MCF 10A (cell line): ENCODE results near the gene MOV10. TPM values are rescaled to one million over a fixed set of nuclear protein-coding genes. Genes with fewer than 3 reads are reported as not detected.

Experiments
- BruUV-seq: library from RNA; stranded (reverse); fragments of 400-500 nt; replicated peaks from 2 replicates; lab custom pipeline; 2021; lab: Mats Ljungman, UMichigan
- CTCF ChIA-PET: fragments of 300-600 bp; sonication (Branson Sonifier 250); formaldehyde crosslinking; extraction: SDS; loops from one replicate; lab custom pipeline; 2021; ENCODE audit warnings: antibody characterized with exemption, inconsistent platforms; lab: Yijun Ruan, JAX
- POLR2A ChIA-PET: fragments of 300-600, 350-650 bp; sonication (Branson Sonifier 250); formaldehyde crosslinking; extraction: SDS; loops from one replicate; lab custom pipeline; 2020; ENCODE audit warnings: antibody characterized with exemption, inconsistent platforms; lab: Yijun Ruan, JAX
- DNase-seq: peaks from one replicate; pipeline ENCODE4 v3.0.0-alpha.2; 2018; ENCODE audit not compliant: unreplicated experiment
- H3K27ac Mint-ChIP-seq: one replicate; pipeline ENCODE4 v1.8.0; 2022; ENCODE audit warnings: mild to moderate bottlenecking, low read depth, mixed read lengths; ENCODE audit not compliant: unreplicated experiment
- H3K27me3 Mint-ChIP-seq: one replicate; pipeline ENCODE4 v1.8.0; 2022; ENCODE audit warnings: mixed read lengths; ENCODE audit not compliant: insufficient read depth, unreplicated experiment
- H3K36me3 Mint-ChIP-seq: one replicate; pipeline ENCODE4 v1.8.0; 2022; ENCODE audit warnings: mild to moderate bottlenecking, moderate library complexity, mixed read lengths; ENCODE audit not compliant: insufficient read depth, unreplicated experiment
- H3K4me1 Mint-ChIP-seq: one replicate; pipeline ENCODE4 v1.8.0; 2022; ENCODE audit warnings: mixed read lengths; ENCODE audit not compliant: insufficient read depth, unreplicated experiment
- H3K4me3 Mint-ChIP-seq: one replicate; pipeline ENCODE4 v1.8.0; 2022; ENCODE audit warnings: mild to moderate bottlenecking, moderate library complexity, mixed read lengths; ENCODE audit not compliant: unreplicated experiment
- H3K9me3 Mint-ChIP-seq: one replicate; pipeline ENCODE4 v1.8.0; 2022; ENCODE audit warnings: mixed read lengths; ENCODE audit not compliant: unreplicated experiment
- CTCF ChIP-seq: fragments of 200-600 bp; IDR thresholded peaks from one replicate; pipeline ENCODE4 v1.8.0; 2022; ENCODE audit warnings: antibody characterized with exemption, mild to moderate bottlenecking; ENCODE audit not compliant: unreplicated experiment
- intact Hi-C: fragments of 100-400 bp; cut with micrococcal nuclease; formaldehyde crosslinking; loops from 2 replicates; pipeline ENCODE4 v1.14.1; 2022
- total RNA-seq: library from RNA; stranded (reverse); gene quantifications from 2 replicates; pipeline ENCODE4 v1.2.3, GENCODE V29; 2022

Gene MOV10
- total RNA-seq, 1 experiment from 2014 or later, result 55.6 TPM

GRCh38 chr1:112626887-112627286 lies 47.6 kb upstream of the MOV10 start:
- H3K4me1 Mint-ChIP-seq, result peaks cover 34% of the 10 kb centered on the region
- intact Hi-C loops, result no loop called here

GRCh38 chr1:112628516-112628915 lies 45.9 kb upstream of the MOV10 start:
- POLR2A ChIA-PET, result interaction anchor here (0.6 to 4.0 kb wide), 8 partner anchors 9 to 234 kb away, joined by 3 to 26 read pairs (median 6); partner anchors contain the start of genes CAPZA1, MOV10 and ST7L
- no peaks in the 10 kb centered on the region for H3K9me3 Mint-ChIP-seq
- CTCF ChIA-PET, result interaction anchor here (0.9 to 1.6 kb wide), 3 partner anchors 10 to 74 kb away, joined by 3 to 5 read pairs (median 4); partner anchors contain the start of genes CAPZA1, MOV10 and ST7L
- H3K27me3 Mint-ChIP-seq, result no peaks in the 10 kb centered on the region
- intact Hi-C loops, result no loop called here
- no peak overlapping the region for H3K4me3 Mint-ChIP-seq
- H3K4me1 Mint-ChIP-seq, result peaks cover 40% of the 10 kb centered on the region
- no peak overlapping the region for H3K27ac Mint-ChIP-seq
- H3K36me3 Mint-ChIP-seq, result peaks cover 49% of the 10 kb centered on the region
- no TSS peak for BruUV-seq
- DNase-seq, result no peak
- no peak for TF ChIP-seq CTCF

More at GRCh38 chr1:112626887-112627286, 47.6 kb upstream of the MOV10 start:
- POLR2A ChIA-PET, result interaction anchor here (0.6 to 4.0 kb wide), 6 partner anchors 8 to 269 kb away, joined by 3 to 26 read pairs (median 8); partner anchors contain the start of genes CAPZA1, MOV10 and ST7L
- H3K27ac Mint-ChIP-seq, result peak overlapping the region; percentile 53
- CTCF ChIA-PET, result interaction anchor here (1.6 kb wide), 1 partner anchor 8 kb away, joined by 4 read pairs; the partner anchor contains the start of genes CAPZA1 and ST7L
- BruUV-seq, result no TSS peak
- DNase-seq, result no peak
- TF ChIP-seq CTCF, result no peak
- H3K36me3 Mint-ChIP-seq, result peaks cover 45% of the 10 kb centered on the region
- no peaks in the 10 kb centered on the region for H3K9me3 Mint-ChIP-seq
- no peaks in the 10 kb centered on the region for H3K27me3 Mint-ChIP-seq
- H3K4me3 Mint-ChIP-seq, result no peak overlapping the region

- Mint-ChIP-seq H3K27me3 (no peaks in the 10 kb centered on the region), H3K4me3 (no peak overlapping the region), H3K27ac (peak overlapping the region; percentile 6), H3K4me1 (peaks cover 47% of the 10 kb centered on the region), H3K36me3 (peaks cover 45% of the 10 kb centered on the region), H3K9me3 (no peaks in the 10 kb centered on the region)
- BruUV-seq, result no TSS peak
- POLR2A ChIA-PET, result interaction anchor here (0.6 to 4.0 kb wide), 6 partner anchors 8 to 235 kb away, joined by 3 to 26 read pairs (median 4); partner anchors contain the start of genes CAPZA1, MOV10 and ST7L
- no peak for TF ChIP-seq CTCF
- no peak for DNase-seq
- CTCF ChIA-PET, result interaction anchor here (0.5 to 1.2 kb wide), 3 partner anchors 45 to 866 kb away, joined by 3 read pairs; partner anchors contain the start of gene MOV10
- intact Hi-C loops, result no loop called here
Measured at GRCh38 chr1:112629256-112629655, 45.2 kb upstream of the MOV10 start.

- CTCF ChIA-PET, result interaction anchor here (0.6 to 1.1 kb wide), 3 partner anchors 40 to 877 kb away, joined by 3 to 5 read pairs (median 3); no protein-coding TSS in a partner anchor
- Mint-ChIP-seq H3K36me3 (peaks cover 18% of the 10 kb centered on the region), H3K9me3 (no peaks in the 10 kb centered on the region), H3K27me3 (no peaks in the 10 kb centered on the region), H3K27ac (no peak overlapping the region), H3K4me1 (peaks cover 51% of the 10 kb centered on the region), H3K4me3 (no peak overlapping the region)
- no TSS peak for BruUV-seq
- POLR2A ChIA-PET, result interaction anchor here (2.6 to 9.1 kb wide), 2 partner anchors 14 to 41 kb away, joined by 12 to 71 read pairs; partner anchors contain the start of genes CAPZA1, MOV10 and ST7L
- no peak for DNase-seq
- no peak for TF ChIP-seq CTCF
- intact Hi-C loops, result no loop called here
Measured at GRCh38 chr1:112633628-112634027, 40.8 kb upstream of the MOV10 start.
